RWPE1 (cell line): Measurements from ENCODE around the gene WDR1.

Experiments
- CTCF ChIA-PET: fragments of 350-600 bp; sonication (Branson Sonifier 250); formaldehyde crosslinking; extraction: SDS; loops from one replicate; lab custom pipeline; 2021; lab: Yijun Ruan, JAX
- POLR2A ChIA-PET: fragments of 400-600 bp; formaldehyde crosslinking; extraction: SDS; loops from one replicate; lab custom pipeline; 2020; ENCODE audit warnings: antibody characterized with exemption; ENCODE audit not compliant: low non-redundant PET; lab: Yijun Ruan, JAX
- DNase-seq: peaks from one replicate; pipeline ENCODE4 v3.0.0; 2012; ENCODE audit warnings: low spot score
- H3K27ac ChIP-seq: fragments of 450-650 bp; 2 replicates; pipeline ENCODE4 v1.5.1; 2017
- TF ChIP-seq, protein P1 (sequence below): fragments of 450-650 bp; conservative IDR thresholded peaks from 2 replicates; pipeline ENCODE4 v1.5.1; 2017; ENCODE audit warnings: low read depth, mild to moderate bottlenecking

WDR1 gene

DNA sequence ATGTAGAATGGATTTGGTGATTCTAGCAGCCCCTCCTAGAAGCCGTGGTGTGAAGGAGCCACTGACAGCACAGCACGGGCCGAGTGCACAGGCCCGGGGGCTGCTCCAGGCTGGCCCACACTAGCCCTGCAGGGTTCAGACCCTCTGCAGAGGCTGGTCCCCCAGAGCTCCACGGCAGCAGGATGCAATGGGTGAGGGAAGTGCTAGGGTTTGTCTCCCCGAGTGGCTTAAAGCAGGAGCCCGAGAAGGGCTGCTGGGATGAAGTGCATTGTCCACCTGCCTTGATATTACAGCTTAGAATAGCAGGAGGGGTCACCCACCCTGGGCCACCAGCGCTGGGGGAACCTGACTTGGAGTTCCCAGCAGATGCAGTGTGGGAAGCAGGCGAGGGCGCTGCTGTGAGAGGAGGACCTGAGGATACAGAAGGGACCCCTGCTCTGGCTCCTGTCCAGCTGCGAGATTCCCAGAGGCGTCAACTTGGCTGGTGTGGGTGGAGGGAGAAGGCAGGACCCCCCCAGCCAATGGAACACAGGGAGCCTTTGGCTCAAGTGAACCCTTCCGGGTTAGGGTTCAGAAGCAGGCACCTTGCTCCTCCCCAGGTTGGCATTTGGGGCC is 30.0 kb downstream of the WDR1 start:
- DNase-seq = no peak
- ChIA-PET CTCF (no interaction called here), POLR2A (no interaction called here)
- H3K27ac ChIP-seq = peak overlapping the region; percentile 98
- TF ChIP-seq, protein P1, sequence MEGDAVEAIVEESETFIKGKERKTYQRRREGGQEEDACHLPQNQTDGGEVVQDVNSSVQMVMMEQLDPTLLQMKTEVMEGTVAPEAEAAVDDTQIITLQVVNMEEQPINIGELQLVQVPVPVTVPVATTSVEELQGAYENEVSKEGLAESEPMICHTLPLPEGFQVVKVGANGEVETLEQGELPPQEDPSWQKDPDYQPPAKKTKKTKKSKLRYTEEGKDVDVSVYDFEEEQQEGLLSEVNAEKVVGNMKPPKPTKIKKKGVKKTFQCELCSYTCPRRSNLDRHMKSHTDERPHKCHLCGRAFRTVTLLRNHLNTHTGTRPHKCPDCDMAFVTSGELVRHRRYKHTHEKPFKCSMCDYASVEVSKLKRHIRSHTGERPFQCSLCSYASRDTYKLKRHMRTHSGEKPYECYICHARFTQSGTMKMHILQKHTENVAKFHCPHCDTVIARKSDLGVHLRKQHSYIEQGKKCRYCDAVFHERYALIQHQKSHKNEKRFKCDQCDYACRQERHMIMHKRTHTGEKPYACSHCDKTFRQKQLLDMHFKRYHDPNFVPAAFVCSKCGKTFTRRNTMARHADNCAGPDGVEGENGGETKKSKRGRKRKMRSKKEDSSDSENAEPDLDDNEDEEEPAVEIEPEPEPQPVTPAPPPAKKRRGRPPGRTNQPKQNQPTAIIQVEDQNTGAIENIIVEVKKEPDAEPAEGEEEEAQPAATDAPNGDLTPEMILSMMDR = no peak

DNA sequence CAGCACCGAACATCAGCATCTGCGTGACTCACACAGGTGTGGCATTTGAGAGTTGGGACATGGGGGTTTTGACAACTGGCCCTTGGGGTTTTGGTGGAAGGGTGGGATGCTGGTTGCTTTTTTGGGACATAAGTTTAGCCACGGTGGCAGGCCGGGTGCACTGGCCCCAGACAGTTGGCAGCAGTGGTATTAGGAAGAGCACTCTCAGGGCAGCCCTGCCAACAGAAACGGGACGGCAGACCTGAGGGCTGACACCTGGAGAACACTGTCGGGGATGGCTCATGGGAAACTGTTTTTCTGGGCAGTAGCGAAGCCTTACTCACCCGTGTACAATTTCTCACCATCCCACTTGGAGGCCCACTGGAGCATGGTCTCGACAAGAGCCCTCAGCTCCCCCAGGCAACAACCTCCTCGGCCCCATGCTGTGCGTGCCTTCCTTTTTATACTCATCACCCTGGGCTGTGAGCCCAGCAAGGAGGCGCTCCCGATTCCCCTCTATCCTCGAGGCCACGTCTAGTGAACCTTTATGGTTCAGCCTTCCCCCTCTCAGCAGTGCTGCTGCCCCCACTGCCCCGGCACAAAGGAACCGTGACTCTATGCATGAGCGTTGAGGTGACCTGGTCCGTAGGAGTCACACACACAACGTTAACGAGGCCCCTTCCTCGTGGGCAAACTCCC is 30.6 kb downstream of the WDR1 start:
- DNase-seq = no peak
- ChIA-PET CTCF (no interaction called here), POLR2A (no interaction called here)
- TF ChIP-seq, protein P1 = no peak
- peak overlapping the region; percentile 98 for H3K27ac ChIP-seq

DNA sequence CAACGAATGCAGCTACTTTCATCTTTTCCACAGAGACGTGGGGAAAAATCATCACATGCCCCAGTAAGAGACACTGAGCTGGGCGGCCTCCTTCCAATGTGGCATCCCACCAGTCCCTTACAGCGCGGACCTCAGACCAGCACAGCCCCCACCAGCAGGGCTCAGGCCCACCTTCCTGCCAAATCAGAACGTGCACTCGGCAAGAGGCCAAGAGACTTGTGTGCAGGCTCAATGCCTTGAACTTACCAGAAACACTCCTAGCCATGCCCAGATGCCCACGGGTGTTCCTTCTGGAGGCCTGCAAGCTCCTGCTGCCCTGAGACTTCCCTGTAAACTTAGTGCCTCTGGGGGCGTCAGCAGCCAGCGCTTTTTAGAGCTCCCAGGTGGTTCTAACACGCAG is 31.2 kb downstream of the WDR1 start:
- TF ChIP-seq, protein P1 = no peak
- H3K27ac ChIP-seq = peak overlapping the region; percentile 98
- POLR2A ChIA-PET = no interaction called here
- CTCF ChIA-PET = no interaction called here
- no peak for DNase-seq

DNA sequence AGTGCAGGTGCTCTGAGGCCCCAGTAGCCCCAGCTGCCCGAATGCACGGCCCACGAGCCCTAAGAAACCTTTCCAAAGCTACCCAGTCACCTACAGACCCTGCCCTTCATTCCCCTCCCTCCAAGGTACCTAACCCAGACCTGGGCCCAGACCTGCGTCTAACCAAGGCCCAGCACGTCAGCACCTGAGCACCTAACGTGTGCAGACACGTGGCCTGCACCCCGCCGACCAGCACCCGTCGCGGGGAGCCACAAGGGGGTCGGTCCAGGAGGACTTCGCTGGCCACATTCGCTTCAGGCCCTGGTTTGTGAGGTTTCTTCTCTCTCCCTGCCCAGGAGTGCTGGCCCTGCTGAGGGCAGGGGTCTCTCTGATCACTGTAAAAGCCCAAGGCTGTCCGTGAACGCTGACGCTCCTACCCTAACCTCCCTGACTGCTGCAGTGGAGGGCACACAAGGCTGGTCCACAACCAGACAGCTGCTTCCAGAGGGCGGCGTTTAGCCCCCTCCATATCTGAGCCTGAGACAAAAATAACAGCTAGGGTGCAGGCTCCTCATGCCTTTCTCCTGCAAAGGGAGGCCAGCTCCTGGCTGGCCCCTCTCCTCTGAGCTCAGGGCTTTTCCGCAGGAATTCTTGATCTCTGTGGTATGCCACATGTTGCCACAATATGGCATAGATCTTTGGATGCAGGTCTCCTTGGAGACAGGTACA is 31.8 kb downstream of the WDR1 start:
- H3K27ac ChIP-seq = peak overlapping the region; percentile 98
- DNase-seq = no peak
- TF ChIP-seq, protein P1 = no peak
- POLR2A ChIA-PET = no interaction called here
- CTCF ChIA-PET = no interaction called here

DNA sequence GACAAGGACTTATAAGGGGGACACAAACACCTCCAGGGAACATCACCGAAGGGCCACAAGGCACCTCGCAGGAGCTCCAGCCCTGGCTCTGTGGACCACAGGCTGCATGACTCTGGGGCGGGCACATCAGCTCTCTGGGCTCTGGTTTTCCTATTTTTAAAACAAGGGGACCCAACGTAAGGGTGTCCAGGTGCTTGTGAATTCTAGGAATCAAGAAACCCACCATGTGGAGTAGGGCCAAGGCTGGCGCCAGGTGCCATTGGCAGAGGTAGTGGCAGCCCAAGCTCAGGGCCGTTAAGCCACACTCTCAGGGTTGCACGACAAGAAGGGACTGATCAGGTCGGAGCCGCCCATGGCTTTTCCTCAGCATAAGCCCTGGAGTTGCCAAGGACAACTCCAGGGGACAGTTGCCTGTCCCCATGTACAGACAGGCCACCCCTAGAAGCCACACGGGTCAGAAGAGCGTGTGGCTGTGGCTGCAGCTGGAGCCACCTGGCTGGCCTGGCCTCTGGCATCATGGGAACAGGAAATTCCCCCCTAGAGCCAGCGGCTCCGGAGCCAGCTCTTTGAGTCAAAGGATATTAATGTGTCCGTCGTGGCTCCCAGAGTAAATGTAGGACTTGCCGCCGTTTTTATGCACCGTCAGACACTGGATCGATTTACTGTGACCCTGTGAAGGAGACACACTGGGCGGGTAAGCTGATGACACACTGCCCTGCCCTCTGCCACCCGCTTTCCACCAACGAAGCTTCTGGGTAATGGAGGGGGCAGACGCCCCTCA is 32.5 kb downstream of the WDR1 start:
- TF ChIP-seq, protein P1 = no peak
- peak overlapping the region; percentile 98; the same call in 1 of the 2 replicates for H3K27ac ChIP-seq
- no peak for DNase-seq
- CTCF ChIA-PET = no interaction called here
- POLR2A ChIA-PET = no interaction called here

DNA sequence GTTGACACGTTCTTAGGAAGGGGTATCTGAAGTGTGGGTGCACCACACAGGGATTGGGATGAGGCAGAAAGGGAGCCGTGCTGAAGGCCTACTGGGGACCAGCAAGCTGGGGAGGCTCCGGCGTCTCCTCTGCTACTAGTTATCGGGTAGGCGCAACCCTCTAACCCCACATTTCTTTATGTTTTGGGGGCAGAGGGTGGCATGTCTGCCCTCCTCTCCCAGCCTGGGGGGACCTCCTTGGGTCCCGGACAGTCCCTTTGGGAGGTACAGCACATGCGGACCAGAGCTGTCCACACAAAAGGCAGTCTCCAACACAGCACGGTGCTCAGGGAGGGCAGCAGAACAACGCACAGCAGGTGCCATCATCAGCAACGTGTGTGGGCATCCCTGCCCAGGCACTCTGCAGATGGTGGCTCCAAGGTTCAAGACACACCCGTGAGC is 33.2 kb downstream of the WDR1 start:
- CTCF ChIA-PET = no interaction called here
- H3K27ac ChIP-seq = no peak overlapping the region; the same call in 1 of the 2 replicates
- TF ChIP-seq, protein P1 = no peak
- POLR2A ChIA-PET = no interaction called here
- no peak for DNase-seq
